Activated CD4-positive, alpha-beta T cell treated with anti-CD3 and anti-CD28 coated beads, Interleukin-2, Interleukin-6, amounts not matched to agents 100 ng/mL and 50 ng/mL, durations not matched to agents 16 hours and 8 hours (primary cell): ENCODE data around the gene SLC17A3.

Experiments used
- DNase-seq: peaks from one replicate; pipeline ENCODE4 v3.0.0-alpha.2; 2020

The SLC17A3 gene

DNA sequence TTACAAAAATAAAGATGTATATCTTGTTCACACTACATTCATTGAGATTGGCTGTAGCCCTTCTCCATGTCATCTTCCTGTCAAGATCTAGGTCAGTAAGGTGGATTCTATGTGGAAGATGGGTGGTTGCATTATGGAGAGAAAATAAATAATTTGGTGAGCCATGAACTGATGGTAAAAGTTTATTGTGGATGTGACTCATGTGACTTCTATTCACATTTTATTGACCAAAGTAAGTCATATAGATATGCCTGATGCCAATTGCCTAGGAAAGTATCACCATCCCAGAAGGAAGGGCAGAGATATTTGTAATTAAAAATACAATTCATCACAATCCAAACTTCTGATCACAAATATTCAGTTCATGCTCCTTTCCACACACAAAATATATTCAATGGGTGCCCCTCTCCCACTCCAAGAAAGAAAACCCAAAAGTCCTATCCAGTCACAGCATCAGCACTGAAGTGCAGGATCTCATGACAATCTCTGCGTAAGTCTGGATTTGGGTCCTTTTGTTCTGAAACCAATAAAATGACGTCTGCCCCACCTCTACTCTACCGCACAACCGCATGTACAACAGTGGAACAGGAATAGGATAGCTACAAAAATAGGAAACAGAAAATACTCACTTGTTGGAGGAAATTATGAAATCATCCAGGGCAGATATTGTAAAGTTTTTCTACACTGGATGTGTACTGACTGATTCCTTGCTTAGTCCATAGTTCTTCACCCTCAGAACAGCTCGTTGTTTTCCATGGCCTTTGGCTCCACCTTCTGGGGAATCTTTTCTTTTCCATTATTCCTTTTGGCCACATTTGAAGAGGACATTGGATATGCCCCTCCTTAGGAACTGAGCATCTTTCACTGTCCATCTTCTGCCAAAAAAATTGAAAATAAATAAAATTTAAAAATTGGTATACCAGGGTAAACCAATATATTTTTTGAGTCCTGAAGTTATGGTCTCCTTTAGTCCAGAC is 16.1 kb upstream of the SLC17A3 start:
- DNase-seq: peak; percentile 34

DNA sequence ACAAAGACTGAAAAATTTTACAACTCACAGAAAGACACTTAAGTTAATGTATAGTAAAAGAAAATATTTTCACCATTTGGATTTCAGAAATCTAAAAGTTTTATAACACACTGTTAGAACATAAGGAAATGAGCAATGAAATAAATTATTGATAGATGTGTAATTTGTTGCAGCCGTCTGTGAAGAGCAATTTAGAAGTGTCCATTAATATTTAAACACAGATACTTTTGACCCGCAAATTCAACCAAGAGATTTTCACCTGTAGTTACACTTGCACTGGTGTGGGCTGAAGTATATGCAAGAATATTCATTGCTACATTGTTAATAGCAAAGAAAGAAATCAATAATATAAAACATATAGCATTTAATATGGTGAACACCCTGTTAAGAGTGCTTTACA is 14.6 kb upstream of the SLC17A3 start:
- no peak for DNase-seq

DNA sequence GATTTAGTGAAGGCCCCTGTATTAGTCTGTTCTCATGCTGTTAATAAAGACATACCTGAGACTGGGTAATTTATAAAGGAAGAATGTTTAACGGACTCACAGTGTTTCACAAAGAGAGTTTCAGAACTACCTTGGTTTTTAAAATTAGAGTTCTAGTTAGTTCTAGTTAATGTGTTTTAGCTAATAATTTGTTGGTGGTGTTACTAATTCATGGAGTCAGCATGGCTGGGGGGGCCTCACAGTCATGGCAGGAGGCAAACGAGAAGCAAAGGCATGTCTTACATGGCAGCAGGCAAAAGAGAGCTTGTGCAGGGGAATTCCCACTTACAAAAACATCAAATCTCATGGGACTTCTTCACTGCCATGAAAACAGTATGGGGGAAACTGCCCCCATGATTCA is 12.0 kb upstream of the SLC17A3 start:
- DNase-seq: no peak

DNA sequence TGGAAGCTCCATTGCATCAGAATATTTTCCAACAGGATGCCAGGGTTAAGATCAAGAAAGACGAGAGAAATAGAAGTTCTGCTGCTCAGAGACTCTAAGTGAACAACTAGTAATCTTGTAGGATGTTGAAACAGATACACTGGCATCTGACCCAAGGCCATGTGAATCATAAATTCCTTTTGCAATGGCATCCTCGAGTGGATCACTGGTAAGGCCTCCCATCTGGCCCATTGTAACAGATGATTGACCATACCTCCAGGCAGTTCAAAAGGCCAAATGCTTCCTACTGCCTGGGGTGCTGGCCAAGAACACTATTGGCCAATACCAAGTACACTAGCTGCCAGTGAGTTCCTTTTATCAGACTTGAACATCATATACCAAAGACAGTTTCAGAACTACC is 9.9 kb upstream of the SLC17A3 start:
- DNase-seq: no peak

DNA sequence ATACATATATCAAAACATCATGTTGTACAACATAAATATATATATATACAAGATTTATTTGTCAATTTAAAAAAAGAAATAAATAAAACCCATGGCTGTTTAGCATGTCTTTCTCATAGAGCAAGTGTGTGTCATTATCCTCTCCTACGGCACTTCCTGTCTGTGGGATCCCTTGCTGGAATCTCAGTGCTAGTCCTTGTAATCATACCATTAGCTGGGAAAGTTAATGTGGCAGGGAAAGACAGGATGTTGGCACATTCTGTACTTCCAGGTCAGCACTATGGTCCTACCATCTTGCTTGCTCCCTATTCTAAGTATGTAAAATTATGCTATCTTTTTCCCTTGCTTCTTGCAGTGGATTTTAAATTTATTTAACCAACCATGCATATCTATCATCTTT is 9.5 kb upstream of the SLC17A3 start:
- no peak for DNase-seq

DNA sequence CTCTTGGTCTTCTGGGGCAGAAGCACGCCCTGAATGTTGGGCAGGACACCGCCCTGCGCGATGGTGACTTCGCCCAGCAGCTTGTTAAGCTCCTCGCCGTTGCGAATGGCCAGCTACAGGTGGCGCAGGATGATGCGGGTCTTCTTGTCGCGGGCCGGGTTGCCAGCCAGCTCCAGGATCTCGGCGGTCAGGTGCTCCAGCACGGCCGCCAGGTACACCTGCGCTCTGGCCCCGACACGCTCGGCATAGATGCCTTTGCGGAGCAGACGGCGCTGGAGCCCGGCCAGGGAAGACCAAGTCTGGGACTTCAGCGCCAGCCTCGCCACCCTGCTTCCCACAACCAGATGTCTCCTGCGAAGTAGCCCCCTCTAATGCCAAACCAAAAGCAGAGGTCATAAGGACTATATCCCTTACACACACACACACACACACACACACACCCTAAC is 8.0 kb upstream of the SLC17A3 start:
- DNase-seq: peak; percentile 69

DNA sequence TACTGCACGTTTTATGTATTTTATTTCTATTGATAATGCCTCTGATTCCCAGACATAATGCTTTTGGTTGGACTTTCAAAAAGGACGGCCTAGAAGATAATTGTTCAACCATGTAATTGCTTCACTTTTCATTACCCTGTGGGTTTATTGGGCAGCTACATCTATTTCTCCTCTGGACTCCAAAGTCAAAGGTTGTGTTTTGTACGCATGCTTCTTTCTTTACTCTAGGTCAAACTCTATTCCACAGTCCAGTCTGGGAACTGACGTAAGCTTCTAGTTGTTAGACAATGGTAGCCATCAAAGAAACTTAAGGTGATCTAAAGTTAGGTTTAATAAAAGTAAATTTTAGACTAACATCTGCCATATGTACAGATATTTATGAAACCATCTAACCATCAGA is 6.6 kb upstream of the SLC17A3 start:
- DNase-seq: no peak

DNA sequence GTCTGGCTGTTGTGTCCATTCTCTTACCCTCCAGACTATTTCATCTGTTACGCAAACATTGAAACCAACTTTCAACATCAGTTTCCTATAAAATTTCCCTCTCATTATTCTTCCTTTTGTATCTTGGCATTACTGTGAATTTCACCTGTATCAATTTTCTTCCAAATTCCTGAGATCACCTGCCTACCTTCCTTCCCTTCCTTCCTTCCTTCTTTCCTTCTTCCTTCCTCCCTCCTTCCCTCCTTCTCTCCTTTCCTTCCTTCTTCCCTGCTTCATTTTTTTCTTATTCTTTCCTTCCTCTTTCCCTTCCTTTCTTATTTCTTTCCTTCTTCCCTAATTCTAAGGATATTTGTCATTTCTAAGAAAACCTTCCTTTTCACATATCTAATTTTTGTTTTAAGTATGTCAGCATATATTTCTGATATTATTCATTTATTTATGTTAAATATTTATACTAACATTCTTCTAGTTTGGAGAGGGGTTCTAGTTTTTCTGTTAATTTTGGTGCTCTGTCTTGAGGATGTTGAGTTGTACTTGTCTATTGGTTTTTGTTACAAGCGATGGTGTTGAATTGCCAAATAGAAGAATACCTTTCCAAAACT is 4.8 kb upstream of the SLC17A3 start:
- no peak for DNase-seq

DNA sequence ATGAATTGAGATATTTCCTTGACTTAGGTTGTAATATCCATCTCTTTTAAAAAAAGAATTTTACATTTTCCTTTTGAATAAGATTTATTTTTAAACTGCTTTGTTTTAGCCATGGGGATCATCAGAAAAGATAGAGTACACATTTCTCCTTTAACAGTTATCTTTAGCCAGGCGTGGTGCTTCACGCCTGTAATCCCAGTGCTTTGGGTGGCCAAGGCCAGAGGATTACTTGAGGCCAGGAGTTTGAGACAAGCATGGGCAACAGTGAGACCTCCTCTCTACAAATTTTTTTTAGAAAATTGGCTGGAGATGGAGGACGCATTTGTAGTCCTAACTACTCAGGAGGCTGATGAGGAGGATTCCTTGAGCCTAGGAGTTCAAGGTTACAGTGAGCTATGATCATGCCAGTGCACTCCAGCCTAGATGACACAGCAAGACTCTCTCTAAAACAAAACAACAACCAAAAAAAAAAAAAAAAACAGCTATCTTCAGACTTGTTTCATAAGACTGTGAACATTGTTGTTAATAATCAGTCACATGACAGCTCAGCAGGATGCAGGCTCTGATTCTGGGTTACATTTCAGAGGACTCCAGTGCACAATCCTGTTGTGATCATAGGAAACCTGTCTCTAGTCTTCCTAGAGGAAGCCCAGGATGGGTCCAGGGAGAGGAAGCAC is 2.0 kb upstream of the SLC17A3 start:
- DNase-seq: no peak

DNA sequence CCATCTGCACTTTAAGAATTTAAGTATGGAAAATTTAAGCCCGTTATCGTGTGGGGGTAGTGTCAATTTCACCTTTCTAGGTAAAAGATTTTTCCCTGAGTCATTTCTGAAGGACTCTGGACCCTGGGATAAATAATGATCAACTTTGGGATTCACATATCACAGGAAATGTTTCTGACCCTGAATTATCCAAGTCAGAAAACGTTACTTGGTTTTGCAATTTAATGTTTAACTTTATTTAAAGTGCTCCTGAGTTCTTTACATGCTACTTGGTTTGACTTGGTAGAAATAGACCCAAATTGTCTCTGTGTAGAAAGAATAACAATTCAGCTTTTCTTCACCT is 1.5 kb upstream of the SLC17A3 start:
- DNase-seq: no peak

DNA sequence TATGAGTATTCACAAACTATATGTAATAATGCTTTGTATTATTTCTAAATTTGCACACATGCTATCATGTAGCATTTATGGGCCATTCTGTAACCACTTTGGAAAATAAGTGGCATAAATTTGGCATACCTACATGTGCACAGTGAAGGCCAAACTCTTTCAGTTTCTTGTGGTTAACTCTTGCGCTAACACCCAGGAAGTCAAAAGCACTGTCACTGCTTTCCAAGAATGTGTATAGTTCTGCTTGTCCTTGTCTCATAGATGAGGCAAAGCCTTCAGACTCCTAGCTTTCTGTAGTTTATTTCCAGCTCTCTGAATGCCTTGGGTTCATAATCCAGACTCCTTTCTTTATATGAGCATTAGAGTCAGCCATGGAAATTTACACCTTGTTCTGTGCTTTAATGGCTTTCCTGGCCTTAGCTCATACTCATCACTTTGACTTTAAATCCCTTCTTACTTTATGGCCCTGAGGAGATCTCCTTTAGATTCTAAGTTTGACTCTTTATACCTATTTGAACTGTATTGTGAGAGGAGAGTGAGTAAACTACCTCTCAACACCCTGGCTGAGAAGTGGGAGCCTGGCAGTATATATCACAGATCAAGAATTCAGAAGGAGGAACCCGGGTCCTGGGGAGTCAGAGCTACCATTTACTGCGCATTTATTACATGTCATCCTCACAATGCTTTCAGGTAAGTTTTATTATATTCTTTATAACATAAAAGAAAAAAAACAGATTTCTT is 949 bp upstream of the SLC17A3 start:
- DNase-seq: peak; percentile 43

DNA sequence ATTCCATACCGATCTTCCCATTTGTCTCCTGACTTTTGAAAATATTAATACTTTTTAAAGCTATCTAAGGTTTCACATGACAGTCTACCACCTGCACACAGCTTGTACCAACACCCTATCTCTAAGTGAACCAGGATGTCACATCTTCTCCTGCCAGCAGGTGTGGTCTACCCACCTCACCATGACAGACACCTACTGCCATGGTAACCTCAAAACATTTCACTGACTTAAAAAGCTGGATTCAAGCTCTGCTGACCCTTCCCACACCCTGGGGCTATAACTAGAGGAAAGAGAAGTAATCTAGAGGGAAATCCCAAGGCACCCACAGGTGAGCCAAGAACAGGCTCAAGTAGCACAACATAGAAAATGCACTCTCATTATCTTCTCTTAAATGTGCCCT is 1.2 kb downstream of the SLC17A3 start:
- no peak for DNase-seq

DNA sequence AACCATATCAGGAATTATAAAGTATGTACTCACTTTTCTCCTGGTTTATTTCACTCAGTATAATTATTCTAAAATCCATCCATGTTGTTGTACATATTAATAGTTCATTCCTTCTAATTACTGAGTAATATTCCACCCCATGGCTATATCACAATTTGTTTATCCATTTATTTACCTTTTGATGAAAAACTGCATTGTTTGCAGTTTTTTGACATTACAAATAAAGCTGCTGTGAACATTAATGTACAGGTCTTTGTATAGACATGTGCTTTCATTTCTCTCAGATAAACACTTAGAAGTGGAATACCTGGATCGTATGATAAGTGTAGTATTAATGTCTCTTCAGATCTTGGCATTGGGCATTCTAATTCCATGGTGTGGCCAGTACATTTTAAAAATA is 4.2 kb downstream of the SLC17A3 start:
- DNase-seq: no peak

DNA sequence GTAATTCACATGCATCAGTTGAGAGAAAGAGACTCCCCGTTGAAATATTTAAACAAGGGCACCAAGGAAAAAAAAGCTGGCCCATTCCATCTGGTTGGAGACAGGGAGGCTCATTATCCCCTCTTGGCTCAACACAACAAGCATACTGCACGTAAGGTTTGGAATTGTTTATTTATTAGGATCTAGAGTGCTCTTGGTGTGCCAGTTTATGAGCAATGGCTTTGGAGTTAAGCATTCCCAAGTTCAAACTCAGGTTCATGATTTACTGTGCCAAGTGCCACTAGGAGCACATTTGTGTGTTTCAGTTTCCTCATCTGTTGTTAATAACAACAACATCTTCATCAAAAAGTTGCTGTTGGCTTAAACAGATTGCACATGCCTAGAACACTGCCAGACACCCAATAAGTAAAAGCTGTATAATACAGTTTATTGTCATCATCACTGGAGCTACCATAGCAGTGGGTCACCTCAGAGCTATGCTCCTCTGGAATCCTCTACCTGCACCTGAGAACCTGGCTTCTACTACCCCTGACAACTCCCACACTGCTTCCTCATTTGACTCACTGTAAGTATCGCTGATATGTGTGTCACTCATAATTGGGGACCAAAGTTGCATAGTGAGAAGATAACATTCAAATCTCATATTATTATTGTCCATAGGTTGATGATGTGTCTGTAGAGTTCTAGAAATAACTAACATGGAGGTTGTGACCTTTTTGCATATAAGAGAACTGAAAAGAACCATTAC is 5.4 kb downstream of the SLC17A3 start:
- no peak for DNase-seq

DNA sequence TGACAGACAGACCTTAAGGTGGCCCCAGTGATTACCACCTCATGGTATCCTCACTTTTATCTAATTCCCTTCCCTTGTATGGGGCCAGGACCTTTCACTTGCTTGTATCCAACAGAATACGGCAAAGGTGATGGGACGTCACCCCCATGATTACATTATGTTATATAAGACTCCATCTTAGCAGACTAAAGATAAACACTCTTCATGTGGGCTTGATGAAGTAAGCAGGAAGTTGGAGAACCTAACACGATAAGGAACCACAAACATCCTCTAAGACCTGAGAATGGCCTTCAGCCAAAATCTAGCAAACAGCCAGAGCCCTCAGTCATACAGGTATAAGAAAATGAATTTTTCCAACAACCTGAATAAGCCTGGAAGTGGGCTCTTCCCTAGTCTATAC is 8.0 kb downstream of the SLC17A3 start:
- peak; percentile 32 for DNase-seq

DNA sequence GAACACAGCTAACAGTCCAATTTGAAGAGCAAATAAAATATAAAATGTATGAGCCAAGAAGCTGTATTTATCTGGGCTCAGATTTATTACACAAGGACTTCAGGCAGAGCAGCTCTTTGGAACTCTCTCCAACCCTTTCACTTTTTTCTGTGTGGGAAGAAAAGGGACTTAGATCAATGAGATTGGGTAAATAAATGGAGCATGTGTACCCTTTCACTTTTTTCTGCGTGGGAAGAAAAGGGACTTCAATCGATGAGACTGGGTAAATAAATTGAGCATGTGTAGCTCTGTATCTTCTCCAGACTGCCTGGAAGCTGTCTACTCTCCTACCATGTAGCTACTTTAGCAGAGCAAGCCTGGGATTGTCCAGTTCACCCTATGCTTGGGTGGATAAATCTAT is 10.7 kb downstream of the SLC17A3 start:
- no peak for DNase-seq

DNA sequence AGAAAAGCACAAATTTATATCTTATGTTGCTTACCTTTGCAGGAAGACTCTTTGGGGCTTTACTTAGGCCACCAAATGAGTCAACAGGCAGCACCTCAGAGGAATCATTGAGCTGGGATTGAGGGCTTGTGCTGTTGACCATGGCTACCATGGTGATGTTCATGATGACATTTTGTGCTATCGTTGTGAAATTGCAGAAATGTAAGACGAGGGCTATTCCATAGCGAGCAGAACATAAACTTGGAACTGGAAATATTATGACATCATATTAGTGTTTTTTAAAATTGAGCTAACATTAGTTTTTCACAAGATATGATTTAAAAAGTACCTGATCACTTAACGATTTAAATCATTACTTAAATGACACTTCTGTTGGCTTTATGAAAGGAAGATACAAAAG is 11.8 kb downstream of the SLC17A3 start:
- no peak for DNase-seq

DNA sequence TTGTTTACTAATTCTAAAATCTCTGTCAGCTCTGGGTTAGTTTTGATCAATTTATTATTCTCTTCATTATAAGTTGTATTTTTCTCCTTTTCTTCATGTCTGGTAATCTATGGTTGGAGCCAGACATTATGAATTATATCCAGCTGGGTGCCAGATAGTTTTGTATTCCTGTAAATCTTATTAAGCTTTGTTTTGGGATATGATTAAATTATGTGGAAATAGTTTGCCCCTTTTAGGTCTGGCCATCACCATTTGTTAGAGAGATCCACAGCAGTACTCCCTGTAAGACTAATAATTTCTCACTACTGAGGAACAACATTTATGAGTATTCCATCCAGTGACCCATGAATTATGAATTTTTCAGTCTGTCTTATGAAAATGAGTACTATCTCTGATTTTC is 21.3 kb downstream of the SLC17A3 start:
- DNase-seq: no peak

DNA sequence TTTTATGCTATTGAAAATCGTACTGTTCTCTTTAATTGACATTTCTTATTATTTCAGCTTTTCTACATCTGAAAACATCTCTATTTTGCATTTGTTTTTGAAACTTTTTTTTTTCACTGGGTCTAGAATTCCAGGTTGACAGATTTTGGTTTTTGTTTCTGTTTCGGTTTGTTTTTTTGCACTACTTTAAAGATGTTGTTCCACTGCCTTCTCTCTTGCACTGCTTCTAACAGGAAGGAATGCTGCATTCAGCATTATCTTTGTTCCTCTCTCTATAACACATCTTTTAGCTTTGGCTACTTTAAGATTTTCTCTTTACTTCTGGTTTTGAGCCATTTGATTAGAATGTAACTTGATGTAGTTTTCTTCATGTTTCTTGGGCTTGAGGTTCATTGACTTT is 22.1 kb downstream of the SLC17A3 start:
- DNase-seq: no peak

DNA sequence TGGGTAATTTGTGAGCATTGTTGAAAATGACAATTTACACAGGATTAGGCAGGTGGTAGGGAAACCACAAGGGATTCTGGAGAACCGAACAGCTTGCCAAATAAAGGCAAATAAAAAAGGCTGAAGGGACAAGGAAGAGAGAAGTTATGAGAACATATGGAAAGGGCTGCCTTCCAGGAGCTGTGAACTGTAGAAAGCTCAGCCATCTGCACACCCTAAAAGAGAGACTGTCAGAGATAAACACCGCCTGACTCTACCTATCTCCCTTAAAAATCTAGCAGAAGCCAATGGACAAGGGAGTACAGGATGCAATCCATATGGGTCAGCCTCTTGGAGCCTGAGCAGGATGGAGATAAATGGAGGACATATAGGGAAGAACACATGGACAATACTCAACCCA is 29.5 kb downstream of the SLC17A3 start:
- no peak for DNase-seq

DNA sequence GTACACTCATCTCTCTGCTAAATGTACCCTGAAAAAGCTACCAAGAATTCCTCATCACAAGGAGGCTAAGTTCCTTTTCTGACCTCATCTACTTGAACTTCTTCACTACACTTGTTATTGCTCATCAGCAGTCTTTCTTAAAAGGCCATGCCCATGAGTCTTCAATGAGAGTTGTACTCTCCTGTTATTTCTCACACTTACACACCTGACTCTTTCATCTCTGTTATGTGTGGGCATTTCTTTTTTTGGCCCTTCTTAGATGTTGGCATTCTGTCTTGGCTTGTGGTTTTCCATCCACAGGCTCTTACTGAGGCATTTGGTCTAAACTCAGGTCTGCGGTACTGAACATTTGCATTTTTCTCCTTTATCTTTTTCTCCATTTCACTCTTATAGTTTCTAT is 31.5 kb downstream of the SLC17A3 start:
- peak; percentile 73 for DNase-seq

DNA sequence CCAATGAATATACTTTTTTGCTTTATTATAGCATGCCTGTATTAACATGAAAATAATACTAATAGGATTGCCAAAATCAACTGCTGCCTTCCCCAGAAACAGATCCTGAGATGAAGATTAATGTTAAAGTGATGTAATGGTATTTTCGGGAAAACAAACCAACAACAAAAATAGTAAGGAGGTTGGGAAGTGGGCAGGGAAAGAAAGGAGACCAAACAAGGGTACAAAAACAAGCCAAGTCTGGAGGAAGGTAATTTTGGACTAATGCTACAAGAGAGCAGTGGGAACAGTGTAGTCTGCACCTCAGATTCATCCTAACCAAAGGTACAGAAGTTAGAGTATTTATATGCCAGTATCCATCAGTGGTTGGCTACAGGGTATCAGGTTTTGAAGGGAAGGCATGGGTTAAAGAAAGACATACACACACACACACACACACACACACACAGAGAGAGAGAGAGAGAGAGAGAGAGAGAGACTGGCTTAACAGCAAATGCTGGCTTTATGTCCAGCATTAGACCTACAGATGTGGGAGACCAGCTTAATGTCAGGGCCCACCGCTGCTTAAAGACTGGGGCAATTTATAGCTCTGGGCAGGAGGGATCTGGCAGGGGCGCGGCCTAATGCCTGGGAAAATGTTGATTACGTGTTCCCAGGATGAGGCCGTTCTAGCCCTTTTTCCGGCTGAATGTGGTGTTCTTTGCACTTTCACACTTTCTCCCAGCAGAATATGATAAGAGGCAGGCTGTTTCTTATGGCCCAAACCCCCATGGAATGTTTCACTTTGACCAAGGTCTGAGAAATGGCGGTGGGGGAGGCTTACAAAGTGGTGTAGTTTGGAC is 38.4 kb downstream of the SLC17A3 start:
- DNase-seq: no peak
